ENCODE measurements around the gene UFSP2.

UFSP2 gene

GRCh38 chr4:185421366-185422124 lies 4.2 kb downstream of the UFSP2 start:
- ChIA-PET POLR2A (interaction anchor here (1.0 kb wide), 1 partner anchor 25 kb away, joined by 3 read pairs; the partner anchor contains the start of gene LRP2BP), CTCF (interaction anchor here (1.0 kb wide), 1 partner anchor 175 kb away, joined by 5 read pairs; no protein-coding TSS in a partner anchor)
- TF ChIP-seq CTBP1 (IDR thresholded peaks at IDR 0.05; ENCODE audit: borderline replicate concordance) (no peak), SP1 (IDR thresholded peaks at IDR 0.05) (no peak), ARNT (IDR thresholded peaks at IDR 0.05) (no peak), FOXM1 (IDR thresholded peaks at IDR 0.05; ENCODE audit: borderline replicate concordance) (no peak), NFRKB (IDR thresholded peaks at IDR 0.05) (no peak), L3MBTL2 (conservative IDR thresholded peaks at IDR 0.05) (no peak), FOXK2 (IDR thresholded peaks at IDR 0.05) (no peak), TARDBP (IDR thresholded peaks at IDR 0.05) (no peak), ZNF384 (IDR thresholded peaks at IDR 0.05) (no peak), ELF4 (IDR thresholded peaks at IDR 0.05) (no peak)
- TF ChIP-seq, protein P1, sequence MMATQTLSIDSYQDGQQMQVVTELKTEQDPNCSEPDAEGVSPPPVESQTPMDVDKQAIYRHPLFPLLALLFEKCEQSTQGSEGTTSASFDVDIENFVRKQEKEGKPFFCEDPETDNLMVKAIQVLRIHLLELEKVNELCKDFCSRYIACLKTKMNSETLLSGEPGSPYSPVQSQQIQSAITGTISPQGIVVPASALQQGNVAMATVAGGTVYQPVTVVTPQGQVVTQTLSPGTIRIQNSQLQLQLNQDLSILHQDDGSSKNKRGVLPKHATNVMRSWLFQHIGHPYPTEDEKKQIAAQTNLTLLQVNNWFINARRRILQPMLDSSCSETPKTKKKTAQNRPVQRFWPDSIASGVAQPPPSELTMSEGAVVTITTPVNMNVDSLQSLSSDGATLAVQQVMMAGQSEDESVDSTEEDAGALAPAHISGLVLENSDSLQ (IDR thresholded peaks at IDR 0.05) = no peak
- no peak for DNase-seq (ENCODE audit: extremely low spot score)

DNA sequence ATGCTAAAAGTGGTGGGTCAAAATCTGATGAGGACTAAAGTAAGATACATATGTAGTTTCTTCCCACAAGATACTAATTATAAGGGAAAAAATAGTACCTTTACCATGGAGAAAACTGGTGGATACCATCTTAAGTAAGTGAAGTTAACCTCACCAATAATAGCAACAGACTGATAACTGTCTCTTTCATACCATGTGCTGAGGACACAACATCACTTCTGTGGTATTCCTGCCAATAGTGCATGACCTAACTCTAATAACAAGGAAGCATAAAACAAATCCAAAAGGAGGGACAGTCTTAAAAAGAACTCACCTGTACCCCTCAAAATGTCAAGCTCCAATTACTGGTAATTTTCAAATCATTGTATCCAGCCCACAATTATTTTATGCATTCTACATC lies 8.8 kb downstream of the UFSP2 start:
- ChIA-PET CTCF (no interaction called here), POLR2A (no interaction called here)
- TF ChIP-seq, protein P1 (IDR thresholded peaks at IDR 0.05) = no peak
- TF ChIP-seq FOXA1 (IDR thresholded peaks at IDR 0.05) (no peak), LEF1 (IDR thresholded peaks at IDR 0.05; ENCODE audit: borderline replicate concordance) (no peak), HDGF (IDR thresholded peaks at IDR 0.05; ENCODE audit: borderline replicate concordance) (no peak), ELF4 (IDR thresholded peaks at IDR 0.05) (no peak), ARNT (IDR thresholded peaks at IDR 0.05) (no peak), BHLHE40 (IDR thresholded peaks at IDR 0.05; ENCODE audit: borderline replicate concordance) (no peak)
- no peak for DNase-seq (ENCODE audit: extremely low spot score)

- DNase-seq (ENCODE audit: extremely low spot score) = no peak
- ChIA-PET CTCF (no interaction called here), POLR2A (interaction anchor here (1.1 kb wide), 1 partner anchor 15 kb away, joined by 3 read pairs; the partner anchor contains the start of gene ANKRD37)
- TF ChIP-seq LEF1 (IDR thresholded peaks at IDR 0.05; ENCODE audit: borderline replicate concordance) (no peak), TARDBP (IDR thresholded peaks at IDR 0.05) (no peak), BHLHE40 (IDR thresholded peaks at IDR 0.05; ENCODE audit: borderline replicate concordance) (no peak), SUZ12 (IDR thresholded peaks at IDR 0.05) (no peak)
- TF ChIP-seq, protein P1 (IDR thresholded peaks at IDR 0.05) = no peak
These were observed 13.4 kb downstream of the UFSP2 start for GRCh38 chr4:185412412-185412811.

- POLR2A ChIA-PET = interaction anchor here (1.1 kb wide), 1 partner anchor 15 kb away, joined by 3 read pairs; the partner anchor contains the start of gene ANKRD37
- TF ChIP-seq FOXA1 (IDR thresholded peaks at IDR 0.05) (no peak), ARNT (IDR thresholded peaks at IDR 0.05) (no peak), FOXK2 (IDR thresholded peaks at IDR 0.05) (no peak), TARDBP (IDR thresholded peaks at IDR 0.05) (no peak), ELF4 (IDR thresholded peaks at IDR 0.05) (no peak), HDGF (IDR thresholded peaks at IDR 0.05; ENCODE audit: borderline replicate concordance) (no peak), CTBP1 (IDR thresholded peaks at IDR 0.05; ENCODE audit: borderline replicate concordance) (no peak), SP1 (IDR thresholded peaks at IDR 0.05) (no peak), SUZ12 (IDR thresholded peaks at IDR 0.05) (no peak), LEF1 (IDR thresholded peaks at IDR 0.05; ENCODE audit: borderline replicate concordance) (no peak), ZNF384 (IDR thresholded peaks at IDR 0.05) (no peak), L3MBTL2 (conservative IDR thresholded peaks at IDR 0.05) (no peak), NFRKB (IDR thresholded peaks at IDR 0.05) (no peak), FOXM1 (IDR thresholded peaks at IDR 0.05; ENCODE audit: borderline replicate concordance) (no peak), BHLHE40 (IDR thresholded peaks at IDR 0.05; ENCODE audit: borderline replicate concordance) (no peak)
- TF ChIP-seq, protein P1 (IDR thresholded peaks at IDR 0.05) = no peak
- DNase-seq (ENCODE audit: extremely low spot score) = no peak
- CTCF ChIA-PET = no interaction called here
These were observed 13.9 kb downstream of the UFSP2 start for GRCh38 chr4:185411849-185412248.

DNA sequence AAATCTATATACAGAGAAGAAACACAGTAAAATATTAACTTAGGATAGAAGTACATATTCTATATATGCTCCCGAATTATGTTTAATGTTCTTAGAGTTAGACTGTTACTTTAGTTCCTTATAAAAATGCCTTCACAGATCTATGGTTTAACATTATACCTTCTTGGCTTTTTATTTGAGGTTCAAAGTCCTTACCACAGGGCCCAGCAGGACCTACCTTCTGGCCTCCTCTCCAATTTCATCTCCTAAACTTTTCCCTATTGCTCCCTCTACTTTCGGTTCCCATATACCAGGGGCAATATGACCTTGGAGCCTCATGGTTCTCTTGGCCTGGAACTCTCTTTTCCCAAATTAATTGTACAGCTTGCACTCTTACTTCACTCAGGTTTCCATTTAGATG lies 17.3 kb downstream of the UFSP2 start:
- POLR2A ChIA-PET = no interaction called here
- CTCF ChIA-PET = no interaction called here
- TF ChIP-seq ELF4 (IDR thresholded peaks at IDR 0.05) (no peak), ZNF384 (IDR thresholded peaks at IDR 0.05) (no peak), CTBP1 (IDR thresholded peaks at IDR 0.05; ENCODE audit: borderline replicate concordance) (no peak), SUZ12 (IDR thresholded peaks at IDR 0.05) (no peak), BHLHE40 (IDR thresholded peaks at IDR 0.05; ENCODE audit: borderline replicate concordance) (no peak), SP1 (IDR thresholded peaks at IDR 0.05) (no peak), TARDBP (IDR thresholded peaks at IDR 0.05) (no peak), LEF1 (IDR thresholded peaks at IDR 0.05; ENCODE audit: borderline replicate concordance) (no peak), ARNT (IDR thresholded peaks at IDR 0.05) (no peak), HDGF (IDR thresholded peaks at IDR 0.05; ENCODE audit: borderline replicate concordance) (no peak), NFRKB (IDR thresholded peaks at IDR 0.05) (no peak), FOXK2 (IDR thresholded peaks at IDR 0.05) (no peak)
- TF ChIP-seq, protein P1 (IDR thresholded peaks at IDR 0.05) = no peak
- DNase-seq (ENCODE audit: extremely low spot score) = no peak
